ENCODE measurements around the gene IQSEC2. TPM values are rescaled to one million over a fixed set of nuclear protein-coding genes. Genes with fewer than 3 reads are reported as not detected.

IQSEC2 gene
- total RNA-seq, 1 experiment from 2014 or later = 45.7 TPM

DNA sequence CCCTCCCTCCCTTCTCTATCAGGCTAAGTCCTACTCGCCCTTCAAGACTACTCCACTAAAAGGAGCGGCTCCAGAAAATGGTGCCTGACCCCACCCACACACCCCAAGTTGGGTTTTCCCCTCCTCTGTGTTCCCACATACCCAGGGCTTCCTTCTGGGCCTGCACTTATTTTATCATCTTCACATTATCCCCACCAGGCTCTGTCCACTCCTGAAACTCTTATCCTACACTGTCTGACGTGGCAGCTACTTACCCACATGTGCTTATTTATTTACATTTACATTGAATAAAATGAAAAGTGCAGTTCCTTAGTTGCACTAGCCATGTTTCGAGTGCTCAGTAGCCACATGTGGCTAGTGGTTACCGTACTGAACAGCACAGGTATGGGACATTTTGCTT lies 51.3 kb downstream of the IQSEC2 start:
- H3K36me3 ChIP-seq (ENCODE audit: low read depth) = no peaks in the 10 kb centered on the region
- H3K27ac ChIP-seq = no peak overlapping the region
- H3K9me2 ChIP-seq (ENCODE audit: insufficient read depth) = no peaks in the 10 kb centered on the region
- H3K4me3 ChIP-seq = no peak overlapping the region
- no peaks in the 10 kb centered on the region for H4K20me1 ChIP-seq (ENCODE audit: insufficient read depth)
- ChIA-PET CTCF (no interaction called here), POLR2A (ENCODE audit: unreplicated experiment) (no interaction called here)
- no peaks in the 10 kb centered on the region for H3F3A ChIP-seq (ENCODE audit: insufficient read depth, low read depth)
- intact Hi-C loops (cut with micrococcal nuclease; ENCODE audit: unreplicated experiment) = no loop called here
- no peaks in the 10 kb centered on the region for H3K79me2 ChIP-seq (ENCODE audit: low read depth)
- H3K4me2 ChIP-seq = no peak overlapping the region
- BruUV-seq (replicated peaks) = no TSS peak
- TF ChIP-seq EZH2 (IDR thresholded peaks at IDR 0.05; ENCODE audit: low read depth) = no peak
- TF ChIP-seq, protein P1, sequence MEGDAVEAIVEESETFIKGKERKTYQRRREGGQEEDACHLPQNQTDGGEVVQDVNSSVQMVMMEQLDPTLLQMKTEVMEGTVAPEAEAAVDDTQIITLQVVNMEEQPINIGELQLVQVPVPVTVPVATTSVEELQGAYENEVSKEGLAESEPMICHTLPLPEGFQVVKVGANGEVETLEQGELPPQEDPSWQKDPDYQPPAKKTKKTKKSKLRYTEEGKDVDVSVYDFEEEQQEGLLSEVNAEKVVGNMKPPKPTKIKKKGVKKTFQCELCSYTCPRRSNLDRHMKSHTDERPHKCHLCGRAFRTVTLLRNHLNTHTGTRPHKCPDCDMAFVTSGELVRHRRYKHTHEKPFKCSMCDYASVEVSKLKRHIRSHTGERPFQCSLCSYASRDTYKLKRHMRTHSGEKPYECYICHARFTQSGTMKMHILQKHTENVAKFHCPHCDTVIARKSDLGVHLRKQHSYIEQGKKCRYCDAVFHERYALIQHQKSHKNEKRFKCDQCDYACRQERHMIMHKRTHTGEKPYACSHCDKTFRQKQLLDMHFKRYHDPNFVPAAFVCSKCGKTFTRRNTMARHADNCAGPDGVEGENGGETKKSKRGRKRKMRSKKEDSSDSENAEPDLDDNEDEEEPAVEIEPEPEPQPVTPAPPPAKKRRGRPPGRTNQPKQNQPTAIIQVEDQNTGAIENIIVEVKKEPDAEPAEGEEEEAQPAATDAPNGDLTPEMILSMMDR (conservative IDR thresholded peaks at IDR 0.05) = no peak
- H3K4me1 ChIP-seq (replicated peaks; ENCODE audit: insufficient read depth) = no peaks in the 10 kb centered on the region
- no peak for DNase-seq
- no peak overlapping the region for H2AFZ ChIP-seq
- no peaks in the 10 kb centered on the region for H3K27me3 ChIP-seq (ENCODE audit: insufficient read depth, low read depth)
- no peaks in the 10 kb centered on the region for H3K9me3 ChIP-seq (ENCODE audit: insufficient read depth, low read depth)

DNA sequence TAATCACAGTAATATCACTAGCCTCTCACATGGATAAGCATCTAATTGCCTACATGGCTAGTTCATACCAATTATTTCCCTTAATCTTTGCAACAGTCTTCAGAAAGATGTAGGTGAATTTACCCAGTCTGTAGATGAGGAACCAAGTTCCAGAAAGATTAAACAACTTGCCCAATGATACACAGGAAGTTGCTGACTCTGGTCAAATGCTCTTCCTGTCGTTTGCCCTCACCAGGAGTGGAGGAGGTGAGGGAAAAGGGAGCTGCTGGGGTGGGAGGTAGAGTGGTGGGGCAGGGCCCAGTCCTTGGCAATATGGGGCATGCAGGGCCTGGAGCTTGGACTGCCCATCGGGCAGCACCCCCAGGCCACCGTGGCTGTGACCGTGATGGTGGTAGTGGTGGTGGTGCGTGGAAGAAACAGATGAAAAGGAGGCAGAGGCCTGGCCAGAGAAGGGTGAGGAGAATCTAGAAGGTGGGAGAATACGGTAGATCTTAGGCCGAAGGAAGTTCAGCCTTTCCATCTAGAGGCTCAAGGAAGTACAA lies 54.1 kb downstream of the IQSEC2 start:
- BruUV-seq (replicated peaks) = no TSS peak
- DNase-seq = no peak
- Histone ChIP-seq H3K4me2 (no peak overlapping the region), H3K9me2 (ENCODE audit: insufficient read depth) (no peaks in the 10 kb centered on the region), H3K27me3 (ENCODE audit: insufficient read depth, low read depth) (no peaks in the 10 kb centered on the region), H3K79me2 (ENCODE audit: low read depth) (peaks cover 26% of the 10 kb centered on the region), H3K36me3 (ENCODE audit: low read depth) (no peaks in the 10 kb centered on the region), H2AFZ (no peak overlapping the region), H3K4me1 (replicated peaks; ENCODE audit: insufficient read depth) (peaks cover 10% of the 10 kb centered on the region; the same call in 1 of the 2 replicates), H3K4me3 (no peak overlapping the region), H3K27ac (no peak overlapping the region), H4K20me1 (ENCODE audit: insufficient read depth) (peaks cover 10% of the 10 kb centered on the region; the same call in 1 of the 2 replicates), H3K9me3 (ENCODE audit: insufficient read depth, low read depth) (no peaks in the 10 kb centered on the region), H3F3A (ENCODE audit: insufficient read depth, low read depth) (no peaks in the 10 kb centered on the region)
- no peak for TF ChIP-seq EZH2 (IDR thresholded peaks at IDR 0.05; ENCODE audit: low read depth)
- TF ChIP-seq, protein P1 (conservative IDR thresholded peaks at IDR 0.05) = no peak
- POLR2A ChIA-PET (ENCODE audit: unreplicated experiment) = interaction anchor here (0.6 kb wide), 1 partner anchor 19 kb away, joined by 8 read pairs; no protein-coding TSS in a partner anchor
- intact Hi-C loops (cut with micrococcal nuclease; ENCODE audit: unreplicated experiment) = no loop called here
- CTCF ChIA-PET = interaction anchor here (0.7 kb wide), 1 partner anchor 125 kb away, joined by 3 read pairs; no protein-coding TSS in a partner anchor

DNA sequence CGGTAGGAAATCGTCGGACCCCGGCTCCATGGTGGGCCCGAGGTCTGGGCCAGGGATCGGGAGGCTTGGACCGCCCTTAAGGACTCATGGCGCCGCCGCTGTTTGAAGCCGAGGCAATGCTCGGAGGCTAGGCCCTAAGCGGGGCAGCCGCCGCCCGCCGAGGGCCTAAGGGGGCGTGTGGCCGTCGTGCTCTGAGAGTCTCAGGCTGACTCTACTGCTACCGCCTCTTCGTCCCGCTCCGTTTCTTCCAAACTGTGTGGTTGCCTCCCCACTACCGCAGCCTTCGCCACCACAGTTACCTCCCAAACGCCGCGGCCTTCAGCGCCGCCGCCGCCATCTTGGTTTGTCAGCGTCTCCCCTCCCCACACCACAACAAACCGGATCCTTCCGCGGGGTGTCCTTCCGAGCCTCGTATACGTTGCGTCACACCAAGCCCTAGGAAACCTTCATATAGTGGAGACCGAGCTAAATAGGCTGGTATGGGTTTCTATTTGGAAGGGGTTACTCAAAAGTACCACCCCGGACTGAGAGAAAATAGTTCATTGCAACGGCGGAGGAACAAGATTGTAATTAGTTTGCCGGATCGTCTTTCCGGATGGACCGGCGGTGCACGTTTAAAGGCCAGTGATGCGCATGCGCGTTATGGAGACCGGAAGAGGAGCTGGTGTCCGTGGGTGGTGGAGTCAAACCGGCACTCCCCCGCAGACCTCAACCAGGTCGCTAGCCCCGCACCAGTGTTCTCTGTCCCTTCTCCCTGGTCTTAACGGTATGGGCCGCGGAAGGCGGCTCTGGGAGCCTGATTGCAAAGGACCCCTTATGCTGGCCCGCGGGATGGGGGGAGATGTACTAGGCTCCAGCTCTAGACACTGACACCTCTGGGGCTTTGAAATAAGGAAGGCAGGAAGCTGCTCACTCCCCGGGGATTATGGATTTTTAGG lies 56.3 kb downstream of the IQSEC2 start, which contains the start of gene KDM5C:
Gene KDM5C (minus strand): TSS at position 348 of the 938 bp plus-strand sequence. CDS start 318 bp downstream, at position 30.
- no peak for TF ChIP-seq EZH2 (IDR thresholded peaks at IDR 0.05; ENCODE audit: low read depth)
- TF ChIP-seq, protein P1 (conservative IDR thresholded peaks at IDR 0.05) = no peak
- CTCF ChIA-PET = interaction anchor here (1.0 kb wide), 1 partner anchor 14 kb away, joined by 4 read pairs; no protein-coding TSS in a partner anchor
- H3K27ac ChIP-seq = peak within 1 kb of the TSS; percentile 78
- H3K4me1 ChIP-seq (replicated peaks; ENCODE audit: insufficient read depth) = peaks cover 10% of the 10 kb centered on the region; the same call in 1 of the 2 replicates
- peak within 1 kb of the TSS; percentile 80 for H3K4me2 ChIP-seq
- POLR2A ChIA-PET (ENCODE audit: unreplicated experiment) = interaction anchor here (0.6 to 1.2 kb wide), 12 partner anchors 12 to 392 kb away, joined by 3 to 12 read pairs (median 4); partner anchors contain the start of gene IQSEC2
- H3K27me3 ChIP-seq (ENCODE audit: insufficient read depth, low read depth) = no peaks in the 10 kb centered on the region
- H3K79me2 ChIP-seq (ENCODE audit: low read depth) = peaks cover 37% of the 10 kb centered on the region
- no peaks in the 10 kb centered on the region for H3K9me3 ChIP-seq (ENCODE audit: insufficient read depth, low read depth)
- no peaks in the 10 kb centered on the region for H3K36me3 ChIP-seq (ENCODE audit: low read depth)
- intact Hi-C loops (cut with micrococcal nuclease; ENCODE audit: unreplicated experiment) = loop anchor here (1.0 kb wide), 1 partner anchor 56 kb away; the partner anchor contains the start of gene IQSEC2
- peak within 1 kb of the TSS; percentile 73 for H2AFZ ChIP-seq
- H3K4me3 ChIP-seq = peak within 1 kb of the TSS; percentile 61
- peaks cover 10% of the 10 kb centered on the region; the same call in 1 of the 2 replicates for H4K20me1 ChIP-seq (ENCODE audit: insufficient read depth)
- DNase-seq = peak; percentile 68 to 88
- no TSS peak for BruUV-seq (replicated peaks)
- H3F3A ChIP-seq (ENCODE audit: insufficient read depth, low read depth) = no peaks in the 10 kb centered on the region
- H3K9me2 ChIP-seq (ENCODE audit: insufficient read depth) = no peaks in the 10 kb centered on the region

All from PC-9 (cell line).